HG03045 (cell line): Measurements from ENCODE around the gene FRZB.
"Not testable (repeated sequence)": the region's sequence is repeated elsewhere in the genome, so short reads cannot be mapped to it uniquely, and the experiment has no call there.

Source experiments
- ATAC-seq: cut with Tn5 transposase; IDR thresholded peaks from one replicate; pipeline ENCODE4 v1.9.1; 2021; ENCODE audit warnings: mild to moderate bottlenecking, moderate library complexity; ENCODE audit not compliant: unreplicated experiment

FRZB gene, protein sequence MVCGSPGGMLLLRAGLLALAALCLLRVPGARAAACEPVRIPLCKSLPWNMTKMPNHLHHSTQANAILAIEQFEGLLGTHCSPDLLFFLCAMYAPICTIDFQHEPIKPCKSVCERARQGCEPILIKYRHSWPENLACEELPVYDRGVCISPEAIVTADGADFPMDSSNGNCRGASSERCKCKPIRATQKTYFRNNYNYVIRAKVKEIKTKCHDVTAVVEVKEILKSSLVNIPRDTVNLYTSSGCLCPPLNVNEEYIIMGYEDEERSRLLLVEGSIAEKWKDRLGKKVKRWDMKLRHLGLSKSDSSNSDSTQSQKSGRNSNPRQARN

GRCh38 chr2:182866461-182867406, at the start of gene FRZB:
TSS of gene FRZB (minus strand) at chr2:182866637. CDS start at chr2:182866552, 85 bp downstream.
- ATAC-seq: no peak

DNA sequence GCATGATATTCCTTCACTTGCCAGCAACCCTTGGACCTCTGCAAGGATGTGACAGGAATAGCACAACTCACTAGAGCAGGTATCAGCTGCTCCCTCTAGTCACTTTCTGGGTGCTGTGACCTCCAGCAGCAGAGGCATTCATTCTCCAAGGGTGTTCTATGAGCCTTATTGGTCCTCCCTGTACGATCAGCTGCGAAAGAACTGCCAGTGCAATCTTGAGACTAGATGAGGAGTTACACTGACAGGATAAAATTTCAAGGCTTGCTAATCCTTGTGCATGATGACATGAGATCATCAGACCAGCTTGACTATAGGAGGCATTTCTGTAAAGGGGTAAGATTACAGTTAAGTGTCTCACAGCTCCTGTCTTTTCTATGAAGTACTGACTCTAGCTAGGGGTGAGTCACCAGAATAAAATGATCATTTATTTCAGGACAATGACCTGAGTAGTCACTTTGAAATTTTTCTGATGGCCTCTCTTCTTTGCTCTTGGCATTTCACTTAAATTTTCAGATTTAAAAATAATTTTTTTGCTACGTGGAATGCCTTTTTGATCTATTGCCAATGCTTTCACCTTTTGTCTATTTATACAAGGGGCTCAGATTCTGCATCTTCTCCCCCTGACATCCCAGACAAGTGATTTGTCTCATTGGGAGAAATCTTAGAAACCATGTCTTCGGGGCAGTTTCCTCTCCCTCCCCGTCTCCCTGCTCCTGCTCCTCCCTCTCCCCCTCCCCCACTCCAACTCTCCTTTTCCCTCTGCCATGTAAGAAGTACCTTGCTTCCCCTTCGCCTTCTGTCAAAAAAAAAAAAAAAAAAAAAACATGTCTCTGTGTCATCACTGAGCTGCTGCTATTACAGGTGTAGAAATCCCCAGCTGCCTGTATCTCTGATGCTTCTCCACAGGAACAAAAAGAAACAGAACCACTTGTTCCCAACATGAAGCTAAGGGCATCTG, 49.2 kb upstream of the FRZB start:
- no peak for ATAC-seq

GRCh38 chr2:182914852-182915251, 48.4 kb upstream of the FRZB start:
- ATAC-seq: no peak

DNA sequence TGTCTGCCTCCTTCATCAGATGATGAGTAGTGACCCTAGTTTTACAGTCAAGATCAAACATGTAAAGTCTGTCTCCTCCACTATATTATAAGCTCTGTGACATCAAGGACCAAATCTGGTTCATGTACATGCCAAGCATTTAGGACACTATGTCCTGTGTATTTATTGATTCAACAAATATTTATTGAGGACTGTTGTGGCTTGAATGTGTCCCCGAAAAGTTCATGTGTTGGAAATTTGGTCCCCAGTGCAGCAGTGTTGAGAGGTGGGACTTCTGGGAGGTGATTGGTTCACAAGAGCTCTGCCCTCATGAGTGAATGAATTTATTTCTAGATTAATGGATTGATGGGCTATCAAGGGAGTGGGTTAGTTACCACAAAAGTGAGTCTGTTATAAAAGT, 46.6 kb upstream of the FRZB start:
- no peak for ATAC-seq

DNA sequence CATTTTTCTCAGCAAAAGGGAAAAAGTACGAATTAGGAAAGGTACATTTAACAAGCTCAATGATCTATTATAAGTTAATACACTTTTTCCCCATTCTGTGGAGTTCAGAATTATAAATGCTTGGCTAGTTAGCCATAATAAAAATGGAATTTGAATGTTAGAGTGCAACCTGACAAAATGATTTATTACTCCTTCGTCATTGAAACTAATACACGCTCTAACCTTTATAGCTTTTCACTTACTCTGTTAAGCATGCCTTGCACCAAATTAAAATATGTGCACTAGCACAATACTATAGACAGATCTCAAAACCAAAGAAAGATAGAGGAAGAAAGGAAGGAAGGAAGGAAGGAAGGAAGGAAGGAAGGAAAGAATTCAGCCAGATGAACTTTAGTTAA, 46.1 kb upstream of the FRZB start:
- no peak for ATAC-seq

GRCh38 chr2:182911813-182912517, 45.5 kb upstream of the FRZB start:
- ATAC-seq: no peak

- no peak for ATAC-seq
Measured at GRCh38 chr2:182910965-182911364, 44.5 kb upstream of the FRZB start.

DNA sequence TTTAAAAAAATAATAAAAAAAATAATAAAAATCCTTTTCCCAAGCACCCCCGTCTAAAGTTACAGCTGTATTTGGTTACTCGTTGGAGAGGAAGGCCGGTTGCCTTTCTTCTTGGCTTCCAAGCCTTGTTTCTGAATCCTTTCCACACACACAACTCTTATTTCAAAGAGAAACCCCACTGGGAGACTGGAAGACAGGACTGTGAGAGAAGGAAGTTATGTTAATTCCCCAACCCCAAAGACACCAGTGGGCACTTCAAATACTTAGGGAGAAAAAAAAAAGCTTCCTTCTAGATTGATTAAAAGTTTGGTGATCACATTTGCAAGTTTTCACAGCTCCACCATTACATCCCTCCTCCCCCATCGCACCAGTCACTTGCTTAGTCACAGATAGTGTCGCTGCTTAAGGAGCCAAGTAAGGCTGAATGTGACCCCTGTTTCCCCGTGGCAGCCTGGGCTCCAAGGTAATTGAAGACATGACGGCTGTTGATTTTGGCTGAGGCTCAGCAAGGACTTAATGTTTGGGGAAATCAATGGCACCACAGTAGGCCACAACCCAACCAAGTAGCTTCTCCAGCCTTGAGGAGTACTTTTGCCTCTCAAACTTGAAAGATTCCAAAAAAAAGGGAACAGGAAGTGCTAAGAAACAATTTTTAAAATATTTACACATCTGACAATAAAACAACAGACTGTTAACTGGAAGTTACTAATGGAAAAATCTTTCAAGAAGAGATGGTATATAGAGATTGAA, 40.8 kb upstream of the FRZB start:
- ATAC-seq: no peak

GRCh38 chr2:182906454-182906853, 40.0 kb upstream of the FRZB start:
- ATAC-seq: no peak

- ATAC-seq: no peak
Measured at GRCh38 chr2:182904844-182905243, 38.4 kb upstream of the FRZB start.

- no peak for ATAC-seq
Measured at GRCh38 chr2:182903566-182903965, 37.1 kb upstream of the FRZB start.

DNA sequence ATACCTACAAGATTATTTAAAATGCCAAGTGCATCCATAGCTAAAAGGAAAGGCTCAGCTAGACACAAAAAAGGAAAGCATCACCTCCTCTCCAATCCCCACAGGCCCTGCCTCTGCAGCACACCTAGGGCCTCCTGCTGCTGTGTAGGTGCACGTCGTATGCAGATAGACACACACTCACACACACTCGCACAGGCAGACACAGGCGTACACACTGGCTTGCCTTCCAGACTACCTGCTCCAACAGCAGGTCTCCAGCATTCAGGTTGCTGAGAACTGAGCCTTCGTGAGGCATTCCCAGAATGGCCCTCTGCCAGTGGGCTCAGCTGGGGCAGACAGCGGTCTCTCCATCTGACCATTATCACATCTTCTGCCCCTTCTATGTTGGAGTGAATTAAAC, 35.3 kb upstream of the FRZB start:
- no peak for ATAC-seq

DNA sequence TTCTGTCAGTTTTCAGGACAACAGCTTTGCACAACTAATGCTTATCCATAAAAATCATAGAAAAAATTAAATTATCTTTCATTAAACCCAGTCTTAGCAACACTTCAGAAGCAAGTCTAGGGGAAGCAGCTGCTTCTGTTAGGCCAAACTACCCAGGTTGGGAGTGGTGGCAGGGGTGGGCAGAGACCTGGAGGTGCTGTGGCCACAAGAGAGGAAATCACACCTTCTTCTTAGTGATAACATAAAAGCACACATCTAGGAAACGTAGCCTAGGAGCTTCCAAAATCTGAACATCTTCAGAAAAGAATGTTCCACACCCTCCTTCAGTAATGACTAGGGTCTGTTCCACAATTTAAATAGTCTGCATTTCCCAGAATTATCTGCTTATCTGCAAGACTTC, 32.3 kb upstream of the FRZB start:
- ATAC-seq: no peak

DNA sequence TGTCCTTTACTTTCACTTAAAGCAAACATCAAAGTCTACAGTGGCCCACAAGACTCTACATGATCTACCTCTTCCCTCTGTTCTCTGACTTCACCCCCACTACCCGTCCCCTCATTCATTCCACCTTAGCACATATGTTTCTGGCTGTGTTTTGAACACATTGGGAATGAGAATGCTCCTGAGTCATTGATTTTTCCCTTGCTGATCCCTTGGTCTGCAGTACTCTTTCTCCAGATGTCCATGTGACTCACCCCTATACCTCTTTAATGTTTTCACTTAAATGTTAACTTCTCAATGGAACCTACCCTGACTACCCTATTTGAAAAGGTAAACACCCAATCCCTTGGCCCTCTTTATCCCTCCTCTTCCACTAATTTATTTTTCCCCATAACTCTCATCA, 30.7 kb upstream of the FRZB start:
- ATAC-seq: no peak

DNA sequence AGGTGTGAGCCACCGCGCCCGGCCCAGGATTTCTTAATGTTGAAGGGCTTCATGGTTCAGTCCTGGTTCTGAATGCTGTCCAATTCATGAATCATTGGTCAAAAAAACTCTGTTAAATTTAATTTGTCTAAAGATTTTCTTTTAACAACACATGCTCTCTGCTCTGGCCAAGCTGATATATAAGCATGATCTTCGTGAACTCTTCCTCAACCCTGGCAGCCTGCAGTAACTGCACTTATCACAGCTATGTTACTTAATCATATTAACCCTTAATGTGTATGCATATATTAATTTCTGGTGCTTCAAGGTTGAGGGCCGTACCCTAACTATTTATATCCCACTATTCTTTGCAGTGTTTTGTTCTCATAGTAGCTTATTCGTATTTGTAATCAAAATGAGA, 29.4 kb upstream of the FRZB start:
- ATAC-seq: no peak

DNA sequence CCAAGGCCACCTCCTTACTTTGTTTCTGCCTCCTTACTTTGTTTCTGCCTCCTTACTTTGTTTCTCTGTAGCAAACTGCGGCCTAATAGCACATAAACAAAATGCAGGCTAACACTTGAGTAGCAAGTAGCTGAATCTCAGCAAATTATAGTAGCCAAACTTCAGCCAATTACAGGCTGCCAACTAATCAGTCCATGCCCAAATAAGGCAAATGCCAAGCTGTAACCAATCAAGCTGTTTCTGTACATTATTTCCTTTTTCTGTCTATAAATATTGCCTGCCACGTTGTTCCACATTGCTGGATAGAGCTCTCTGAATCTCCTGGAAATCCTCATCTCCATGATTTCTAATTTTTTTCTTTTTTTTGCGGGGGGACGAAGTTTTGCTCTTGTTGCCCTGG, 28.7 kb upstream of the FRZB start:
- ATAC-seq: no peak

DNA sequence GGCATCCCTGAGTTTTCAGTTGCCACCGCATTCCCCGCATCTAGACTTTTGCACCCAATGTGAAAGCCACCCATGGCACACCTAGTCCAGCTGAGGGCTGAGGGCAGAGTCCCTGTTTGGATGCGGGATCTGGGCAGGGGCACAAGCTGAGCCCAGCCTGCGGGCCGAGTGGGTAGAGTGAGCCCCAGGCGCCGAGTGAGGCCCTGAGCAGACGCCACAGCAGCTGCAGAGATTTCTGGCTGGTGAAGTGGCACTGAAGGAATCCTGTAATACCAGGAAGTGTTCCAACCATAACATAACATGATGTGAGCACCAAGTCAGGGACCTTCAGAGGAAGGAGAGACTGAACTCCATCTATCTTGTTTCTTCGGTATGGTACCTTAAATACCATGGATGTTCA, 27.7 kb upstream of the FRZB start:
- ATAC-seq: no peak

GRCh38 chr2:182893666-182894065, 27.2 kb upstream of the FRZB start:
- ATAC-seq: no peak

GRCh38 chr2:182893035-182893434, 26.6 kb upstream of the FRZB start:
- not testable (repeated sequence) for ATAC-seq

GRCh38 chr2:182891611-182892010, 25.2 kb upstream of the FRZB start:
- ATAC-seq: no peak
